HEK293 (cell line): ENCODE results near the gene VCPKMT.

Source experiments
- MYNN ChIP-seq: fragments of 450-650 bp; formaldehyde crosslinking; IDR thresholded peaks from 2 replicates; pipeline ENCODE4 v1.5.1; 2016; ENCODE audit warnings: missing biosample characterization, missing genetic modification characterization, borderline replicate concordance
- SP2 ChIP-seq: fragments of 450-650 bp; formaldehyde crosslinking; IDR thresholded peaks from 2 replicates; pipeline ENCODE4 v1.5.1; 2016; ENCODE audit warnings: missing biosample characterization, missing genetic modification characterization
- ZBTB7A ChIP-seq: fragments of 450-650 bp; formaldehyde crosslinking; IDR thresholded peaks from 2 replicates; pipeline ENCODE4 v1.5.1; 2016; ENCODE audit warnings: low read depth, missing biosample characterization, missing genetic modification characterization
- ZNF184 ChIP-seq: fragments of 450-650 bp; IDR thresholded peaks from 2 replicates; pipeline ENCODE4 v1.5.1; 2018; ENCODE audit warnings: missing biosample characterization, mild to moderate bottlenecking, missing genetic modification characterization
- ZNF274 ChIP-seq, 2 experiments: fragments of 200-500 bp in 1 of 2; fragments of 450-650 bp in 1 of 2; sonication (Bioruptor generic) in 1 of 2; formaldehyde crosslinking in 1 of 2; IDR thresholded peaks; 2 replicates each; pipeline versions ENCODE4 v1.5.1 to v1.6.1; 2014 to 2016; ENCODE audit warnings: borderline replicate concordance in 1 of 2, inconsistent platforms in 1 of 2, low read length in 1 of 2, missing biosample characterization in 1 of 2, missing genetic modification characterization in 1 of 2
- ZNF311 ChIP-seq: fragments of 450-650 bp; formaldehyde crosslinking; IDR thresholded peaks from 2 replicates; pipeline ENCODE4 v1.5.1; 2017; ENCODE audit warnings: missing biosample characterization, missing genetic modification characterization, borderline replicate concordance
- ZNF398 ChIP-seq: fragments of 450-650 bp; formaldehyde crosslinking; IDR thresholded peaks from 2 replicates; pipeline ENCODE4 v1.5.1; 2017; ENCODE audit warnings: missing biosample characterization, missing genetic modification characterization
- ZNF558 ChIP-seq: fragments of 450-650 bp; formaldehyde crosslinking; IDR thresholded peaks from 2 replicates; pipeline ENCODE4 v1.5.1; 2016; ENCODE audit warnings: missing biosample characterization, missing genetic modification characterization
- ZNF76 ChIP-seq: fragments of 450-650 bp; formaldehyde crosslinking; IDR thresholded peaks from 2 replicates; pipeline ENCODE4; 2016; ENCODE audit warnings: low read depth, missing biosample characterization, missing genetic modification characterization, borderline replicate concordance
- ZNF776 ChIP-seq: fragments of 450-650 bp; formaldehyde crosslinking; IDR thresholded peaks from 2 replicates; pipeline ENCODE4 v1.5.0; 2017; ENCODE audit warnings: missing biosample characterization, missing genetic modification characterization, borderline replicate concordance
- TF ChIP-seq, protein P1 (sequence below): fragments of 450-650 bp; formaldehyde crosslinking; IDR thresholded peaks from 2 replicates; pipeline ENCODE4 v1.5.1; 2016; ENCODE audit warnings: missing biosample characterization, missing genetic modification characterization

DNA sequence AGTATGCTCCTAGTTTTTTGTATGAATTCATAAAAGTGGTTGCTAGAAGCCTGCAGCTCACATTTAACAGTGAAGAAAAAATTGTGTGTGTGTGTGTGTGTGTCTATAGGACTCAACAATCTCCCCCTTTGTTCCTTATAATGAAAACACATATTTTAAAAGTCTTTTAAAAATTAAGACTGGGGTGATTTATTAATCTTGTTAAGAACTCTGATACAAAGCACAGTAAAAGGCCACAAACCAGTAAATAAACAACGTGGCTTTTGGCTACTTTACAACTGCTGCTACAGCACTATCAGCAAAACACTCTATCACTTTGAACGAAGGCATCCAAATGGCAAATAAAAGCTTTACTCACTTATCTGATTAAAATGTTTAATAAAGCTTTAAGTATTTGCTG, 594 bp upstream of the VCPKMT start:
- TF ChIP-seq ZBTB7A (tag by site-specific recombination) (no peak), ZNF776 (no peak), ZNF398 (tag by site-specific recombination) (no peak), ZNF311 (no peak), ZNF76 (tag by site-specific recombination) (no peak), MYNN (no peak), ZNF274 (IDR thresholded peaks at IDR 0.05; ENCODE audit: low read length) (no peak), ZNF274 (tag by site-specific recombination; IDR thresholded peaks at IDR 0.05; ENCODE audit: borderline replicate concordance) (no peak), ZNF558 (no peak), ZNF184 (tag by site-specific recombination) (no peak), SP2 (tag by site-specific recombination) (no peak)
- TF ChIP-seq, protein P1, sequence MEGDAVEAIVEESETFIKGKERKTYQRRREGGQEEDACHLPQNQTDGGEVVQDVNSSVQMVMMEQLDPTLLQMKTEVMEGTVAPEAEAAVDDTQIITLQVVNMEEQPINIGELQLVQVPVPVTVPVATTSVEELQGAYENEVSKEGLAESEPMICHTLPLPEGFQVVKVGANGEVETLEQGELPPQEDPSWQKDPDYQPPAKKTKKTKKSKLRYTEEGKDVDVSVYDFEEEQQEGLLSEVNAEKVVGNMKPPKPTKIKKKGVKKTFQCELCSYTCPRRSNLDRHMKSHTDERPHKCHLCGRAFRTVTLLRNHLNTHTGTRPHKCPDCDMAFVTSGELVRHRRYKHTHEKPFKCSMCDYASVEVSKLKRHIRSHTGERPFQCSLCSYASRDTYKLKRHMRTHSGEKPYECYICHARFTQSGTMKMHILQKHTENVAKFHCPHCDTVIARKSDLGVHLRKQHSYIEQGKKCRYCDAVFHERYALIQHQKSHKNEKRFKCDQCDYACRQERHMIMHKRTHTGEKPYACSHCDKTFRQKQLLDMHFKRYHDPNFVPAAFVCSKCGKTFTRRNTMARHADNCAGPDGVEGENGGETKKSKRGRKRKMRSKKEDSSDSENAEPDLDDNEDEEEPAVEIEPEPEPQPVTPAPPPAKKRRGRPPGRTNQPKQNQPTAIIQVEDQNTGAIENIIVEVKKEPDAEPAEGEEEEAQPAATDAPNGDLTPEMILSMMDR (tag by site-specific recombination): no peak
